ENCODE results near the gene MOB2. TPM values are rescaled to one million over a fixed set of nuclear protein-coding genes. Genes with fewer than 3 reads are reported as not detected.

Gene MOB2
- total RNA-seq, 2 experiments from 2014 or later: 37.0 to 38.3 TPM

GRCh38 chr11:1484061-1484671, 2.4 kb downstream of the MOB2 start:
- POLR2A ChIA-PET: no interaction called here
- no peaks in the 10 kb centered on the region for H3K27me3 ChIP-seq (ENCODE audit: control insufficient read depth in 1 of 2, insufficient read depth in 2 of 2, low read length in 2 of 2)

GRCh38 chr11:1483445-1483961, 3.1 kb downstream of the MOB2 start:
- no peaks in the 10 kb centered on the region for H3K9me3 ChIP-seq (ENCODE audit: control insufficient read depth in 1 of 2, insufficient read depth in 1 of 2, low read length in 2 of 2)
- H3K27ac ChIP-seq (ENCODE audit: low read depth in 1 of 2, low read length in 2 of 2): no peak overlapping the region
- ATAC-seq (ENCODE audit: poor library complexity): no peak
- Mint-ChIP-seq H3K27me3 (no peaks in the 10 kb centered on the region), H3K4me3 (no peak overlapping the region), H3K36me3 (ENCODE audit: low read depth) (peaks cover 29% of the 10 kb centered on the region), H3K9me3 (no peaks in the 10 kb centered on the region), H3K27ac (no peak overlapping the region), H3K4me1 (ENCODE audit: low read depth) (peaks cover 7% of the 10 kb centered on the region)
- H3K36me3 ChIP-seq (ENCODE audit: insufficient read depth, low read length): peaks cover 45% of the 10 kb centered on the region
- TF ChIP-seq CTCF (IDR thresholded peaks at IDR 0.05): no peak
- intact Hi-C loops (cut with DNase I, micrococcal nuclease): no loop called here
- POLR2A ChIA-PET: no interaction called here
- H3K4me3 ChIP-seq (ENCODE audit: low read length): no peak overlapping the region
- CTCF ChIA-PET: no interaction called here
- H3K4me1 ChIP-seq (ENCODE audit: insufficient read depth, low read length): peaks cover 36% of the 10 kb centered on the region
- DNase-seq: no peak
- H3K27me3 ChIP-seq (ENCODE audit: control insufficient read depth in 1 of 2, insufficient read depth in 2 of 2, low read length in 2 of 2): no peaks in the 10 kb centered on the region

More at GRCh38 chr11:1484061-1484671, 2.4 kb downstream of the MOB2 start:
- peaks cover 43% of the 10 kb centered on the region for H3K4me1 ChIP-seq (ENCODE audit: insufficient read depth, low read length)
- Mint-ChIP-seq H3K9me3 (no peaks in the 10 kb centered on the region), H3K4me3 (no peak overlapping the region), H3K27me3 (no peaks in the 10 kb centered on the region), H3K36me3 (ENCODE audit: low read depth) (peaks cover 22% of the 10 kb centered on the region), H3K27ac (no peak overlapping the region), H3K4me1 (ENCODE audit: low read depth) (peaks cover 12% of the 10 kb centered on the region)
- intact Hi-C loops (cut with DNase I, micrococcal nuclease): no loop called here
- H3K27ac ChIP-seq (ENCODE audit: low read depth in 1 of 2, low read length in 2 of 2): no peak overlapping the region
- ATAC-seq (ENCODE audit: poor library complexity) (no peak), DNase-seq (no peak)
- H3K4me3 ChIP-seq (ENCODE audit: low read length): no peak overlapping the region
- CTCF ChIA-PET: no interaction called here
- peaks cover 44% of the 10 kb centered on the region for H3K36me3 ChIP-seq (ENCODE audit: insufficient read depth, low read length)
- H3K9me3 ChIP-seq (ENCODE audit: control insufficient read depth in 1 of 2, insufficient read depth in 1 of 2, low read length in 2 of 2): no peaks in the 10 kb centered on the region
- TF ChIP-seq CTCF (IDR thresholded peaks at IDR 0.05): no peak

DNA sequence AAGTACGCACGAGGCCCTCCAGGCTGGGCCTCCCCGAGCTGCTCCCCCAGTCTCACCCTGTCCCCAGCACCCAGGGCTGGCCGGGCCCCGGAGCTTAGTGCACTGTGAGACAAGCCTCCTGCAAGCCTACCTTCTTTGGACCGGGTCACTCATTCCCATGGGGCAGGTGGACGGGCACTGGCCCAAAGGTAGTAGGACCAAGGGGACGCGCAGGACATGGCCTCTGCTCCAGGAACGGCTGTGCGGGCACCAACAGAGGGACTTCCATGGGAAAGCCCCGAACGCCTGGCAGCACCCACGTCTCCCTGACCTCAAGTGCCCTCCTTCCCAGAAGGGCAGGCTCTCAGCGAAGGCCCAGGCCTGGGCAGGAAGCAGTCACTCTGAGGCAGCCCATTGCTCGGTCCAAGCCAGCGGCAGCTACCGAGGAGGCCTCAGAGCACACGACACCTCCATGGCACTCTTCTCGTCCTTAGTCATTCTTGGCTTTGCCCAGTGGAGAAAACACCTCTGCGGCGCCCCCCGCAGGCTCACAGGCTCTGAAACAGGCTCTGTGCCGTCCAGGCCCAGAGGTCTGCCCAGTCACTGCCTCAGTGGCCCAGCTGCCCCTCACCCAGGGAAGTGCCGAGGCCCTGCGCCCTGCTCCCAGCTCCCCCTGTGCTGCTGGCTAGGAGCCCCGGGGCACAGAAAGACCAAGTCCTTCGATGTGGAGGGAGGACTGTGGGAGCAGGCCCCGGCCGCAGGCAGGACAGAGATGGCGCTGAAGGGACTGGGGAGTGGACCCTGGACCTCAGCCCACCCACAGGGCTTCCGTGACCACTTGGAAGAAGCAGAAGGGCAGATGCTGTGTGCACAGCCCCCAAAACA, 3.8 kb downstream of the MOB2 start:
- no peak overlapping the region for H3K27ac Mint-ChIP-seq
- Histone ChIP-seq H3K9me3 (ENCODE audit: control insufficient read depth in 1 of 2, insufficient read depth in 1 of 2, low read length in 2 of 2) (no peaks in the 10 kb centered on the region), H3K4me3 (ENCODE audit: low read length) (no peak overlapping the region), H3K27ac (ENCODE audit: low read depth in 1 of 2, low read length in 2 of 2) (no peak overlapping the region), H3K27me3 (ENCODE audit: control insufficient read depth in 1 of 2, insufficient read depth in 2 of 2, low read length in 2 of 2) (no peaks in the 10 kb centered on the region), H3K36me3 (ENCODE audit: insufficient read depth, low read length) (peaks cover 51% of the 10 kb centered on the region), H3K4me1 (ENCODE audit: insufficient read depth, low read length) (peaks cover 29% of the 10 kb centered on the region)
- no peak for DNase-seq
- POLR2A ChIA-PET: no interaction called here
- intact Hi-C loops (cut with DNase I, micrococcal nuclease): no loop called here
- peaks cover 5% of the 10 kb centered on the region for H3K4me1 Mint-ChIP-seq (ENCODE audit: low read depth)
- TF ChIP-seq CTCF (IDR thresholded peaks at IDR 0.05): no peak
- no peaks in the 10 kb centered on the region for H3K27me3 Mint-ChIP-seq
- CTCF ChIA-PET: no interaction called here
- H3K4me3 Mint-ChIP-seq: no peak overlapping the region
- ATAC-seq (ENCODE audit: poor library complexity): no peak
- peaks cover 36% of the 10 kb centered on the region for H3K36me3 Mint-ChIP-seq (ENCODE audit: low read depth)
- H3K9me3 Mint-ChIP-seq: no peaks in the 10 kb centered on the region
